CD4-positive, alpha-beta memory T cell (primary cell): ENCODE data around the gene LAYN. TPM values are rescaled to one million over a fixed set of nuclear protein-coding genes. Genes with fewer than 3 reads are reported as not detected.

Experiments used
- CTCF ChIA-PET: fragments of 350-600 bp; sonication (Branson Sonifier 250); formaldehyde crosslinking; loops from one replicate; lab custom pipeline; 2021; ENCODE audit warnings: inconsistent platforms; ENCODE audit not compliant: partially characterized antibody; lab: Charles Lee
- POLR2A ChIA-PET: fragments of 350-600 bp; sonication (Branson Sonifier 250); formaldehyde crosslinking; loops from one replicate; lab custom pipeline; 2021; ENCODE audit not compliant: partially characterized antibody; lab: Charles Lee
- DNase-seq, 5 donors: peaks; one replicate each; pipeline versions ENCODE4 v3.0.0 to v3.0.0-alpha.2; 2020 to 2022; ENCODE audit warnings: mixed read lengths in 1 of 5
- H3K27ac ChIP-seq: one replicate; pipeline ENCODE4 v1.7.0; 2013; ENCODE audit warnings: low read depth, low read length
- H3K27me3 ChIP-seq: 2 replicates; pipeline ENCODE4 v1.7.0; 2013; ENCODE audit warnings: mild to moderate bottlenecking, low read length, moderate library complexity; ENCODE audit not compliant: insufficient read depth
- H3K36me3 ChIP-seq: 2 replicates; pipeline ENCODE4 v1.7.0; 2013; ENCODE audit warnings: mild to moderate bottlenecking, low read length, moderate library complexity; ENCODE audit not compliant: insufficient read depth
- H3K4me1 ChIP-seq: 2 replicates; pipeline ENCODE4 v1.7.0; 2013; ENCODE audit warnings: mild to moderate bottlenecking, low read length, moderate library complexity; ENCODE audit not compliant: insufficient read depth
- H3K4me3 ChIP-seq, 2 donors: one replicate each; pipeline ENCODE4 v1.7.0; 2013; ENCODE audit warnings: low read length in 2 of 2, mild to moderate bottlenecking in 1 of 2
- H3K9me3 ChIP-seq, 2 donors: one replicate each; pipeline ENCODE4 v1.7.0; 2013; ENCODE audit warnings: low read length in 2 of 2, control low read depth in 1 of 2; ENCODE audit not compliant: control insufficient read depth in 1 of 2
- H3K27ac Mint-ChIP-seq, 7 donors: one replicate each; pipeline ENCODE4 v1.8.0; 2020 to 2021; ENCODE audit warnings: mixed read lengths in 7 of 7, mild to moderate bottlenecking in 6 of 7, inconsistent platforms in 3 of 7, moderate library complexity in 3 of 7
- H3K27me3 Mint-ChIP-seq, 2 donors: one replicate each; pipeline ENCODE4 v1.8.0; 2020 to 2021; ENCODE audit warnings: mixed read lengths in 2 of 2
- H3K36me3 Mint-ChIP-seq, 2 donors: one replicate each; pipeline ENCODE4 v1.8.0; 2020 to 2021; ENCODE audit warnings: mixed read lengths in 2 of 2, inconsistent platforms in 1 of 2, mild to moderate bottlenecking in 1 of 2
- H3K4me1 Mint-ChIP-seq, 4 donors: one replicate each; pipeline ENCODE4 v1.8.0; 2020 to 2021; ENCODE audit warnings: mixed read lengths in 4 of 4, mild to moderate bottlenecking in 1 of 4
- H3K4me3 Mint-ChIP-seq, 8 donors: one replicate each; pipeline ENCODE4 v1.8.0; 2020 to 2021; ENCODE audit warnings: mixed read lengths in 8 of 8, mild to moderate bottlenecking in 7 of 8, moderate library complexity in 6 of 8, inconsistent platforms in 3 of 8
- H3K9me3 Mint-ChIP-seq, 8 donors: one replicate each; pipeline ENCODE4 v1.8.0; 2020 to 2021; ENCODE audit warnings: mixed read lengths in 8 of 8, mild to moderate bottlenecking in 5 of 8, inconsistent platforms in 3 of 8, moderate library complexity in 1 of 8
- intact Hi-C: fragments of 100-400 bp; cut with micrococcal nuclease; formaldehyde crosslinking; loops from one replicate; pipeline ENCODE4 v1.15.1; 2023
- polyA plus RNA-seq, 2 donors: library from polyadenylated mRNA; unstranded; fragments of 300-500 nt; fragmentation: Illumina TruSeq; gene quantifications; one replicate each; pipeline ENCODE4 v1.2.3, GENCODE V29; 2021
- total RNA-seq, 2 experiments: library from RNA; stranded (reverse); gene quantifications; one replicate each; pipeline ENCODE4 v1.2.3, GENCODE V29; 2021

LAYN gene
- total and polyA plus RNA-seq, 4 experiments from 2014 or later, result not detected

DNA sequence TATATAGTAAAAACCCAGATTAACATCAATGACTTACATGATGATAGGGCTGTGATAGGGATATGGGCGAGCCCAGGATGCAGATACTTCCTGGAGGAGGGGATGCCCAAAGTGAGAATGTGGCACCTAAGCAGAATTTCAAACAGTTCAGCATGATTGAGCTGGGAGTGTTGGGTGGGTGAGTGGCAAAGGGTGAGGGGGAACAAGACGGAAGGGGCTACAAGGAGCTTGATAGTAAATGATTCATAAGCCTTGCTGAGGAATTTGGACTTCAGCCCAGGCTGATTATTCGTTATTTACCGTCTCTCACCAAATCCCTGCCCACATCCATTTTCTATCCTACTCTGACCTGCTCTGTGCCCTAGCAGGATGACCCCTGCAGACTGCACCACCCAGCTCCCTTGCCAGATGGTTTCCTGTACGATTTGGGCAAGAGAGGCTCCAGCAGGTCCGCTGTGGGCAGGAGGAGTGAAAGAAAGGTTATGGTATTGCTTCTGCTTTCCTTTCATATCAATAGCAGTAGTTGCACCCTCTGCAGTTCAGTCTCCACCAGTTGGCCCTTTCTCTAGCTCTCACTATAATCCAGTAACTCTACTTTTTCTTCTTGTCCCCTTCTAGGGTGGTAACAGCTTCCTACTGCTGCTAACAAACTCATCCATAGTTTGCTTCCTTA is 31.4 kb downstream of the LAYN start:
- Mint-ChIP-seq H3K4me1 (no peaks in the 10 kb centered on the region), H3K36me3 (no peaks in the 10 kb centered on the region), H3K4me3 (no peak overlapping the region), H3K27ac (no peak overlapping the region), H3K9me3 (no peaks in the 10 kb centered on the region), H3K27me3 (peaks cover 4 to 9% of the 10 kb centered on the region in 2 donors)
- no peak overlapping the region for H3K4me3 ChIP-seq
- H3K27ac ChIP-seq, result no peak overlapping the region
- no peak for DNase-seq
- H3K4me1 ChIP-seq, result no peaks in the 10 kb centered on the region
- no peaks in the 10 kb centered on the region for H3K36me3 ChIP-seq
- no peaks in the 10 kb centered on the region for H3K27me3 ChIP-seq
- CTCF ChIA-PET, result interaction anchor here (1.2 to 1.8 kb wide), 4 partner anchors 18 to 270 kb away, joined by 3 to 6 read pairs (median 3); no protein-coding TSS in a partner anchor
- POLR2A ChIA-PET, result no interaction called here
- intact Hi-C loops, result no loop called here
- H3K9me3 ChIP-seq, result no peaks in the 10 kb centered on the region

DNA sequence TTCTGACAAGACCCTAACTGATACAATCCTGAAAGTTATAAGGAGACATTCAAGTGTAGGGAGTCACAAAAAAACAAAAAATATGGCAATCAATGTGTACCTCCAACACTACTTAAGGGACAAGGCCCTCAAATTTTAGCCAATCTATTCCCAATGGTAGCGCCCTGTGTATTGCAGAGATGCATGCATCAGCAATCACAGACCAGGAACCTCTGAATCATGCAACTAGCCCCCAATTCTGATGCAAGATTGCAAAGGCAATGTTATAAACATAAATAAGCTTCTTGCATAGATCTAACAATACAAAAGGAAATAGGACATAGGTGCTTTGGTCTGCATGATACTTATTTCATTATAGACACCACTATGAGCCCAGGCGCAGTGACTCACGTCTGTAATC is 32.1 kb downstream of the LAYN start:
- Mint-ChIP-seq H3K9me3 (no peaks in the 10 kb centered on the region), H3K36me3 (no peaks in the 10 kb centered on the region), H3K4me1 (no peaks in the 10 kb centered on the region), H3K27ac (no peak overlapping the region), H3K4me3 (no peak overlapping the region), H3K27me3 (peaks cover 4 to 9% of the 10 kb centered on the region in 2 donors)
- H3K4me3 ChIP-seq, result no peak overlapping the region
- H3K9me3 ChIP-seq, result no peaks in the 10 kb centered on the region
- H3K4me1 ChIP-seq, result no peaks in the 10 kb centered on the region
- intact Hi-C loops, result no loop called here
- no peak overlapping the region for H3K27ac ChIP-seq
- CTCF ChIA-PET, result interaction anchor here (1.2 to 1.8 kb wide), 5 partner anchors 12 to 269 kb away, joined by 3 to 6 read pairs (median 3); no protein-coding TSS in a partner anchor
- no peaks in the 10 kb centered on the region for H3K27me3 ChIP-seq
- POLR2A ChIA-PET, result no interaction called here
- no peaks in the 10 kb centered on the region for H3K36me3 ChIP-seq
- no peak for DNase-seq

DNA sequence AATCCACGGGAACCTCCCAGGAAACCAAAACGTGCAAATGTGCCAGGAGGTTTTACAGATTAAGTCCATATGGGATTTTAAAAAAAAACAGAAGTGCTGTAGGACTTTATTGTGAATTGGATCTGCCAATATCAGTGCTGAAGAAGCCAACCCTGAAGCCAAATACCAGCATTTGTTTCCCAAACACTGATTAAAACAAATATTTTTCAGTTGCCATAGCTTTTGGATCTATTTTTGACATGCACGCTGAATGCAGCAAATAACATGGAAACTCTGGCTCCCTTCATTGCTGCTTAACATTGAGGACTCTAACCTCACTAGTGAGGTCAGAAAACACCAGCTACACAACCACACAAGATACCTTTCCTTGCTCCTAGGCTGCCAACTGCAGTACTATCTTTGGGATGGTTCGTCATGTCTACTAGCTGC is 33.3 kb downstream of the LAYN start:
- Histone ChIP-seq H3K4me1 (no peaks in the 10 kb centered on the region), H3K4me3 (no peak overlapping the region), H3K36me3 (no peaks in the 10 kb centered on the region), H3K27ac (no peak overlapping the region), H3K27me3 (no peaks in the 10 kb centered on the region), H3K9me3 (no peaks in the 10 kb centered on the region)
- H3K27me3 Mint-ChIP-seq, result peaks cover 4 to 9% of the 10 kb centered on the region in 2 donors
- H3K4me1 Mint-ChIP-seq, result no peaks in the 10 kb centered on the region
- ChIA-PET POLR2A (no interaction called here), CTCF (interaction anchor here (0.9 to 1.4 kb wide), 2 partner anchors 10 to 13 kb away, joined by 3 to 4 read pairs; no protein-coding TSS in a partner anchor)
- no peaks in the 10 kb centered on the region for H3K9me3 Mint-ChIP-seq
- intact Hi-C loops, result no loop called here
- DNase-seq, result no peak
- H3K27ac Mint-ChIP-seq, result no peak overlapping the region
- H3K36me3 Mint-ChIP-seq, result no peaks in the 10 kb centered on the region
- no peak overlapping the region for H3K4me3 Mint-ChIP-seq

DNA sequence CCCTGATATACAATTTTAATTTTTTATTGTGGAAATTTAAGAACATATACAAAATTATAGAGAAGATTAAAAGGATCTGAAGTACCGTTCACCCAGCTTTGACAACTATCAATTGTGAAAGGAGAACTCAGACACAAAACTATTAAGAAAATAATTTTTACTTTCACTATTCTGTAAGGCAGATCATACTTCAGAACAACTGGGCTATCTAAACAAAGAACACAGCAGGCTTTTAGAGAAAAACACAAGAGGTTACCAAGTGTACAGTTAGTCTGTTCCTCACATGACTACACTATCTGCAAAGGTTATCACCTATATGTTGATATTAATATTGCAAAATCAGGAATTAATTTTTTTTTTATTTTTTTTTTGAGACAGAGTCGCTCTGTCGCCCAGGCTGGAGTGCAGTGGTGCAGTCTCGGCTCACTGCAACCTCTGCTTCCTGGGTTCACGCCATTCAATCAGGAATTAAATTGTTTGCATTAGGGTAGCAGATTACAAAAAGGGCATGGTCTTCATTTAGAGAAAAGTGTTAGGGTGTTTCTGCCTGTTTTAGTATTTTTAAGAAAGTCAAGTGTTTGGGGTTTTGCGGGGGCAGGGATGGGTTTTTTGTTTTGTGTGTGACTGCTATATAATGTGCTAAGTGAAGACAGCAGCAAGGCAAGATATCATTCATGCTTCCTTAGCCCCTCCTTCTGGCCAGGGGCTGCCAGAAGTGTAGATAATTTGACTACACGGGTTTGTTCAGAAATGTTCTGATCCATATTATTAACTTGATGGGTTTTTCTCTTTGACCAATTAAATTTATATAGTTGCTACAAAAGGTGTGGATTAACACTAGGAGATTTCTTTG is 34.1 kb downstream of the LAYN start:
- H3K27me3 ChIP-seq, result no peaks in the 10 kb centered on the region
- H3K4me1 ChIP-seq, result no peaks in the 10 kb centered on the region
- H3K9me3 ChIP-seq, result no peaks in the 10 kb centered on the region
- intact Hi-C loops, result no loop called here
- no peaks in the 10 kb centered on the region for H3K36me3 Mint-ChIP-seq
- no peaks in the 10 kb centered on the region for H3K36me3 ChIP-seq
- ChIA-PET POLR2A (no interaction called here), CTCF (interaction anchor here (0.9 kb wide), 1 partner anchor 9 kb away, joined by 3 read pairs; no protein-coding TSS in a partner anchor)
- DNase-seq, result no peak
- no peaks in the 10 kb centered on the region for H3K4me1 Mint-ChIP-seq
- H3K4me3 ChIP-seq, result no peak overlapping the region
- H3K9me3 Mint-ChIP-seq, result no peaks in the 10 kb centered on the region
- peaks cover 4 to 9% of the 10 kb centered on the region in 2 donors for H3K27me3 Mint-ChIP-seq
- H3K4me3 Mint-ChIP-seq, result peak overlapping the region in 6 of 8 donors; percentile 12 to 72 (median 49)
- no peak overlapping the region for H3K27ac Mint-ChIP-seq
- no peak overlapping the region for H3K27ac ChIP-seq

DNA sequence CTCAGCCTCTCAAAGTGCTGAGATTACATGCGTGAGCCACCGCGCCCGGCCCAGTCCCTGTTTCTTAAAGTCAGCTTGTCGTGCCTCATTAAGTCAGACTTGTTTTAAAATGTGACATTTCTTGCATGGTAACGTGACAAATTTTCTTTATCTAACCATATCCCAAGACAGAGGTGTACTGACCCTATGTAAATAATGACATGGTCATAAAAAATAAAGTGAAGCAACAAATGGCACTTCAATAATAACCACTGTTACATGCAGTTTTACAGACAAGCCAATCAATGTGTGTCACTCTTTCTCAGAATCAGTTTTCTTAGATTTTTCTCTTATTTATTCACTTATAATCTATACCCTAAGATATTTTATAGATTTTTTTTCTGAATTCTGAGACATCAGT is 35.2 kb downstream of the LAYN start:
- Histone ChIP-seq H3K4me1 (no peaks in the 10 kb centered on the region), H3K9me3 (no peaks in the 10 kb centered on the region), H3K4me3 (no peak overlapping the region), H3K27ac (no peak overlapping the region), H3K36me3 (no peaks in the 10 kb centered on the region), H3K27me3 (no peaks in the 10 kb centered on the region)
- intact Hi-C loops, result no loop called here
- no peak for DNase-seq
- Mint-ChIP-seq H3K4me1 (no peaks in the 10 kb centered on the region), H3K9me3 (no peaks in the 10 kb centered on the region), H3K4me3 (no peak overlapping the region), H3K27me3 (peaks cover 4% of the 10 kb centered on the region in 2 donors), H3K36me3 (no peaks in the 10 kb centered on the region), H3K27ac (no peak overlapping the region)
- POLR2A ChIA-PET, result no interaction called here
- CTCF ChIA-PET, result no interaction called here

DNA sequence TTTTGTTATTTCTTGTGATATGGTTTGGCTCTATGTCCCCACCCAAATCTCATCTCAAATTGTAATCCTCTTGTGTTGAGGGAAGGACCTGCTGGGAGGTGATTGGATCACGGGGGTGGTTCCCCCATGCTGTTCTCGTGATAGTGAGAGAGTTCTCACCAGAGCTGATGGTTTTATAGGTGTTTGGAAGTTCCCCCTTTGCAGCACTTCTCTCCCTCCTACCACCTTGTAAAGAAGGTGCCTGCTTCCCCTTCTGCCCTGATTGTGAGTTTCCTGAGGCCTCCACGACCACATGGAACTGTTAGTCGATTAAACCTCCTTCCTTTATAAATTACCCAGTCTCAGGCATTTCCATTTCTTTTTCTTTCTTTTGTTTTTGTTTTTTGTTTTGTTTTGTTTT is 37.3 kb downstream of the LAYN start:
- Histone ChIP-seq H3K27me3 (no peaks in the 10 kb centered on the region), H3K27ac (no peak overlapping the region), H3K36me3 (no peaks in the 10 kb centered on the region), H3K9me3 (no peaks in the 10 kb centered on the region), H3K4me1 (no peaks in the 10 kb centered on the region), H3K4me3 (no peak overlapping the region)
- H3K27ac Mint-ChIP-seq, result no peak overlapping the region
- H3K36me3 Mint-ChIP-seq, result no peaks in the 10 kb centered on the region
- CTCF ChIA-PET, result no interaction called here
- H3K27me3 Mint-ChIP-seq, result no peaks in the 10 kb centered on the region
- no peak for DNase-seq
- POLR2A ChIA-PET, result no interaction called here
- no peaks in the 10 kb centered on the region for H3K9me3 Mint-ChIP-seq
- H3K4me3 Mint-ChIP-seq, result no peak overlapping the region
- intact Hi-C loops, result no loop called here
- no peaks in the 10 kb centered on the region for H3K4me1 Mint-ChIP-seq

DNA sequence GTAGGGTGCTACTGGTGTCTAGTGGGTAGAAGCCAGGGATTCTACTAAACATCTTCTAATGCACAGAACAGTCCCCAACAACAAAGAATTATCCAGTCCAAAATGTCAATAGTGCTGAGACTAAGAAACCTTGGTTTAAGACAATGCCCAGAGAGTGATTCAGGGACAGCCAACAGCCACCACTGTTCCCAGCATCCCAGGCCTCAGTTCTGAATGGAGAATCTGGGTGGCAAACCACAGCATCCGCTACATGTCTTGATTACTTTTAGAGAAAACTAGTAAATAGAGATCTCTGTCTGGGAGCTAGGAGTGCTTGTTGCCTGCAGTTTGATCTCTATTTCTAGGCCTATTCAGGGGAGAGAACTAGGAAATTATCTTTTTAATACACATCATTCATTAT is 40.8 kb downstream of the LAYN start:
- H3K27me3 Mint-ChIP-seq, result peaks cover 0 to 3% of the 10 kb centered on the region in 2 donors
- intact Hi-C loops, result no loop called here
- no peak overlapping the region for H3K4me3 Mint-ChIP-seq
- no peaks in the 10 kb centered on the region for H3K4me1 Mint-ChIP-seq
- CTCF ChIA-PET, result interaction anchor here (1.5 to 6.3 kb wide), 2 partner anchors 23 to 196 kb away, joined by 5 to 68 read pairs; no protein-coding TSS in a partner anchor
- no peaks in the 10 kb centered on the region for H3K36me3 Mint-ChIP-seq
- no peaks in the 10 kb centered on the region for H3K9me3 Mint-ChIP-seq
- Histone ChIP-seq H3K4me3 (no peak overlapping the region), H3K27ac (no peak overlapping the region), H3K4me1 (no peaks in the 10 kb centered on the region), H3K27me3 (no peaks in the 10 kb centered on the region), H3K36me3 (no peaks in the 10 kb centered on the region), H3K9me3 (no peaks in the 10 kb centered on the region)
- POLR2A ChIA-PET, result no interaction called here
- peak overlapping the region in 1 of 7 donors; percentile 2 for H3K27ac Mint-ChIP-seq
- DNase-seq, result no peak
